ENCODE measurements around the gene ARPC3.

- no peak for TF ChIP-seq EZH2 (IDR thresholded peaks at IDR 0.05)
- TF ChIP-seq EZH2phosphoT487 (IDR thresholded peaks at IDR 0.05; ENCODE audit: borderline replicate concordance), result no peak
- TF ChIP-seq CTCF (IDR thresholded peaks at IDR 0.05 in 2 of 3, conservative IDR thresholded peaks at IDR 0.05 in 1 of 3; ENCODE audit: borderline replicate concordance in 1 of 3, insufficient read depth in 1 of 3, low read depth in 2 of 3, low read length in 2 of 3), result no peak
- TF ChIP-seq CBX3 (IDR thresholded peaks at IDR 0.05; ENCODE audit: low read depth), result no peak
- TF ChIP-seq EGR1 (IDR thresholded peaks at IDR 0.05; ENCODE audit: low read depth), result no peak
- peak; percentile 24 for TF ChIP-seq POLR2A (IDR thresholded peaks at IDR 0.05; ENCODE audit: borderline replicate concordance, extremely low read depth, insufficient read depth, insufficient read length)
- TF ChIP-seq SP1 (IDR thresholded peaks at IDR 0.05; ENCODE audit: low read depth), result no peak; the same call in 1 of the 2 replicates
Measured at GRCh38 chr12:110403976-110404682, 46.0 kb downstream of the ARPC3 start.
